T-helper 2 cell treated with Interferon-gamma antibody and Interleukin-4, amounts not matched to agents 5 μg/mL and 100 μg/mL, for 36 hours (primary cell): Measurements from ENCODE around the gene ITIH4.

Experiments
- DNase-seq: peaks from one replicate; pipeline ENCODE4 v3.0.0; 2021; ENCODE audit warnings: low spot score
- H3K27ac Mint-ChIP-seq: one replicate; pipeline ENCODE4 v1.8.0; 2021; ENCODE audit warnings: mild to moderate bottlenecking, mixed read lengths
- H3K27me3 Mint-ChIP-seq: one replicate; pipeline ENCODE4 v1.8.0; 2021; ENCODE audit warnings: low read depth, mixed read lengths
- H3K36me3 Mint-ChIP-seq: one replicate; pipeline ENCODE4 v1.8.0; 2021; ENCODE audit warnings: low read depth, mixed read lengths
- H3K4me1 Mint-ChIP-seq: one replicate; pipeline ENCODE4 v1.8.0; 2021; ENCODE audit warnings: low read depth, mixed read lengths
- H3K4me3 Mint-ChIP-seq: one replicate; pipeline ENCODE4 v1.8.0; 2022; ENCODE audit warnings: mild to moderate bottlenecking, moderate library complexity, mixed read lengths
- H3K9me3 Mint-ChIP-seq: one replicate; pipeline ENCODE4 v1.8.0; 2021; ENCODE audit warnings: mixed read lengths

The ITIH4 gene

GRCh38 chr3:52811452-52812011, 18.9 kb downstream of the ITIH4 start:
- Mint-ChIP-seq H3K27ac (no peak overlapping the region), H3K4me1 (peaks cover 4% of the 10 kb centered on the region)
- no peak for DNase-seq

GRCh38 chr3:52810923-52811322, 19.5 kb downstream of the ITIH4 start:
- Mint-ChIP-seq H3K36me3 (no peaks in the 10 kb centered on the region), H3K27me3 (no peaks in the 10 kb centered on the region), H3K9me3 (no peaks in the 10 kb centered on the region), H3K4me3 (no peak overlapping the region), H3K27ac (no peak overlapping the region), H3K4me1 (peaks cover 4% of the 10 kb centered on the region)
- no peak for DNase-seq

More at GRCh38 chr3:52811452-52812011, 18.9 kb downstream of the ITIH4 start:
- Mint-ChIP-seq H3K27me3 (no peaks in the 10 kb centered on the region), H3K9me3 (no peaks in the 10 kb centered on the region), H3K4me3 (no peak overlapping the region), H3K36me3 (no peaks in the 10 kb centered on the region)

- H3K36me3 Mint-ChIP-seq: no peaks in the 10 kb centered on the region
- H3K4me1 Mint-ChIP-seq: peaks cover 4% of the 10 kb centered on the region
- H3K27ac Mint-ChIP-seq: no peak overlapping the region
- H3K4me3 Mint-ChIP-seq: no peak overlapping the region
- no peak for DNase-seq
- no peaks in the 10 kb centered on the region for H3K9me3 Mint-ChIP-seq
- no peaks in the 10 kb centered on the region for H3K27me3 Mint-ChIP-seq
These were observed 20.7 kb downstream of the ITIH4 start for GRCh38 chr3:52809662-52810377.

- H3K36me3 Mint-ChIP-seq: no peaks in the 10 kb centered on the region
- no peak overlapping the region for H3K27ac Mint-ChIP-seq
- no peak for DNase-seq
- no peaks in the 10 kb centered on the region for H3K27me3 Mint-ChIP-seq
- no peaks in the 10 kb centered on the region for H3K9me3 Mint-ChIP-seq
- no peak overlapping the region for H3K4me3 Mint-ChIP-seq
- peaks cover 4% of the 10 kb centered on the region for H3K4me1 Mint-ChIP-seq
These were observed 21.3 kb downstream of the ITIH4 start for GRCh38 chr3:52809149-52809548.

GRCh38 chr3:52805270-52806039, 25.0 kb downstream of the ITIH4 start:
- Mint-ChIP-seq H3K9me3 (no peaks in the 10 kb centered on the region), H3K36me3 (no peaks in the 10 kb centered on the region), H3K4me3 (no peak overlapping the region), H3K4me1 (peaks cover 4% of the 10 kb centered on the region), H3K27me3 (no peaks in the 10 kb centered on the region), H3K27ac (no peak overlapping the region)
- DNase-seq: no peak

GRCh38 chr3:52801839-52802238, 28.6 kb downstream of the ITIH4 start:
- no peaks in the 10 kb centered on the region for H3K9me3 Mint-ChIP-seq
- DNase-seq: no peak
- no peak overlapping the region for H3K27ac Mint-ChIP-seq

GRCh38 chr3:52800079-52800478, 30.4 kb downstream of the ITIH4 start:
- Mint-ChIP-seq H3K27ac (no peak overlapping the region), H3K27me3 (no peaks in the 10 kb centered on the region), H3K4me1 (no peaks in the 10 kb centered on the region), H3K9me3 (no peaks in the 10 kb centered on the region), H3K36me3 (no peaks in the 10 kb centered on the region), H3K4me3 (no peak overlapping the region)
- DNase-seq: no peak

More at GRCh38 chr3:52801839-52802238, 28.6 kb downstream of the ITIH4 start:
- H3K36me3 Mint-ChIP-seq: no peaks in the 10 kb centered on the region
- no peaks in the 10 kb centered on the region for H3K4me1 Mint-ChIP-seq
- no peak overlapping the region for H3K4me3 Mint-ChIP-seq
- H3K27me3 Mint-ChIP-seq: no peaks in the 10 kb centered on the region

- no peak overlapping the region for H3K27ac Mint-ChIP-seq
- H3K4me1 Mint-ChIP-seq: no peaks in the 10 kb centered on the region
- H3K4me3 Mint-ChIP-seq: no peak overlapping the region
- H3K27me3 Mint-ChIP-seq: no peaks in the 10 kb centered on the region
- H3K9me3 Mint-ChIP-seq: no peaks in the 10 kb centered on the region
- no peaks in the 10 kb centered on the region for H3K36me3 Mint-ChIP-seq
- DNase-seq: no peak
These were observed 31.4 kb downstream of the ITIH4 start for GRCh38 chr3:52798978-52799476.

GRCh38 chr3:52798376-52798977, 32.0 kb downstream of the ITIH4 start:
- no peaks in the 10 kb centered on the region for H3K9me3 Mint-ChIP-seq
- H3K27me3 Mint-ChIP-seq: no peaks in the 10 kb centered on the region
- H3K4me1 Mint-ChIP-seq: no peaks in the 10 kb centered on the region
- no peak overlapping the region for H3K4me3 Mint-ChIP-seq
- H3K36me3 Mint-ChIP-seq: no peaks in the 10 kb centered on the region
- no peak for DNase-seq
- no peak overlapping the region for H3K27ac Mint-ChIP-seq

GRCh38 chr3:52796411-52796810, 34.1 kb downstream of the ITIH4 start:
- Mint-ChIP-seq H3K4me3 (no peak overlapping the region), H3K36me3 (no peaks in the 10 kb centered on the region), H3K4me1 (no peaks in the 10 kb centered on the region), H3K27ac (no peak overlapping the region), H3K9me3 (no peaks in the 10 kb centered on the region), H3K27me3 (no peaks in the 10 kb centered on the region)
- DNase-seq: no peak

- H3K9me3 Mint-ChIP-seq: no peaks in the 10 kb centered on the region
- H3K4me1 Mint-ChIP-seq: no peaks in the 10 kb centered on the region
- H3K27ac Mint-ChIP-seq: no peak overlapping the region
- no peaks in the 10 kb centered on the region for H3K36me3 Mint-ChIP-seq
- no peaks in the 10 kb centered on the region for H3K27me3 Mint-ChIP-seq
- H3K4me3 Mint-ChIP-seq: no peak overlapping the region
- DNase-seq: no peak
These were observed 35.1 kb downstream of the ITIH4 start for GRCh38 chr3:52795298-52795900.

GRCh38 chr3:52794612-52795099, 35.8 kb downstream of the ITIH4 start, which contains the start of gene ITIH3:
Gene ITIH3, plus strand, starts transcription at chr3:52794796. Its CDS starts 8 bp downstream, at chr3:52794804.
- Mint-ChIP-seq H3K27me3 (no peaks in the 10 kb centered on the region), H3K27ac (no peak within 1 kb of the TSS), H3K4me3 (no peak within 1 kb of the TSS), H3K4me1 (no peaks in the 10 kb centered on the region), H3K36me3 (no peaks in the 10 kb centered on the region), H3K9me3 (no peaks in the 10 kb centered on the region)
- DNase-seq: no peak
